ENCODE results near the gene PMM2.

Gene PMM2

GRCh38 chr16:8885674-8886592, 88.3 kb downstream of the PMM2 start:
- DNase-seq (ENCODE audit: low read depth in 1 of 2, low spot score in 1 of 2) = no peak

- no peak for DNase-seq (ENCODE audit: low read depth in 1 of 2, low spot score in 1 of 2)
These were observed 89.2 kb downstream of the PMM2 start for GRCh38 chr16:8886593-8887430.

GRCh38 chr16:8887431-8887765, 89.8 kb downstream of the PMM2 start:
- no peak for DNase-seq (ENCODE audit: low read depth in 1 of 2, low spot score in 1 of 2)

DNA sequence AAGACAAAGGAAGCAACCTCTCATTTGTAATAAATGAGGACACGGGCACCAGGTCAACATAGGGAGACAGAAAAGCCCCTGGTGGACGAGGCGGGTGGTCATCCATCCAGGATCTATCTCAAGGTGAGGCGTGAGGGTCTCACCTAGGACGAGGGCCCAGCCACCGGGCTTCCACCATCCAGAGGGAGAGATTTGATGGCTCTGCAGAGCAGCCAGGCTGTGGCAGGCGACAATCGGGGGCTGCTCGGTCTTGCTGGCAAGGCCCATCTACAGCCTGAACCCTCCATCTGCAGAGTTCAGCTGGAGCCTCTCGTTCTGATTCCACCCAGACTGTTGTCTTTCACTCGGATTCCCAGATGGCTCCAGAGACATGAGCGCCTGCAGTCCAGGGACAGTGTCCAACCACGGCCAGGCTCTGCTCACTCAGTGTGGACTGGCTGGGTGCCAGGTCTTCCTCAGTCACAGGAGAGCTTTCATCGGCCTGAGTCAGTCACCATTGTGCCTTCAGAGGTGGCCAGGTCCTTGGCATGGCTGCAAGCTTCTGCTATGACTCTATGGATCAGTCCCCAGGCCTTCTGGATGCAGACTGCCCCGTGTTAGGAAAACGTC, 90.4 kb downstream of the PMM2 start:
- DNase-seq (ENCODE audit: low read depth in 1 of 2, low spot score in 1 of 2) = no peak

- DNase-seq (ENCODE audit: low read depth in 1 of 2, low spot score in 1 of 2) = no peak
These were observed 91.6 kb downstream of the PMM2 start for GRCh38 chr16:8888951-8889892.

GRCh38 chr16:8889893-8890548, 92.4 kb downstream of the PMM2 start:
- DNase-seq (ENCODE audit: low read depth in 1 of 2, low spot score in 1 of 2) = no peak

- no peak for DNase-seq (ENCODE audit: low read depth in 1 of 2, low spot score in 1 of 2)
These were observed 92.9 kb downstream of the PMM2 start for GRCh38 chr16:8890549-8890921.

DNA sequence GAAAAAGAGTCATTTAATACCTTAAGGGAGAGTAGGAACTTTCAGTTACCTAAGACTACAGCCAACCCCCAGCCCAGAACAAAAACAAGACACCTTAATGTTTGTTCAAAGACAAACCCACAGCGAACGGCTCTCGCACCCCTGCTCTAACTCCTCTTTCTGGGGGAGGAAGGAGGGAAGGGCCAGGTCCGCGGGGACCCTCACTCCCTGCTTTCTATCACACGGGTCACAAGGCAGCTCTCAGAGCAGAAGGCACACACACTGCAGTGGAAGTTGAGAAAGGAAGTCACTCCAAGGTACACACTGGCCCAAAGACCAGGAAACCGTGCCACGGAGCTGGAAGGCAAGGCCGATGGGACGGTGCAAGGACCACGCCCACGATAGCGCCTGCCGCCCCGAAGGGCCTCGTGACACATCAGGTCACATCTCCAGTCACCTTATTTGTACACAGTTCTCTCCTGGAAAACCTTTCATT, 94.5 kb downstream of the PMM2 start:
- no peak for DNase-seq (ENCODE audit: low read depth in 1 of 2, low spot score in 1 of 2)

GRCh38 chr16:8893426-8893825, 95.8 kb downstream of the PMM2 start:
- DNase-seq (ENCODE audit: low read depth in 1 of 2, low spot score in 1 of 2) = no peak

- DNase-seq (ENCODE audit: low read depth in 1 of 2, low spot score in 1 of 2) = no peak
These were observed 96.5 kb downstream of the PMM2 start for GRCh38 chr16:8893976-8894690.

GRCh38 chr16:8894736-8895334, 97.2 kb downstream of the PMM2 start:
- DNase-seq (ENCODE audit: low read depth in 1 of 2, low spot score in 1 of 2) = no peak

- DNase-seq (ENCODE audit: low read depth in 1 of 2, low spot score in 1 of 2) = no peak
These were observed 101.2 kb downstream of the PMM2 start for GRCh38 chr16:8898660-8899318.

Measured in stimulated activated CD4-positive, alpha-beta T cell treated with anti-CD3 and anti-CD28 coated beads, Interleukin-15, amount 100 ng/mL, for 1 hour (primary cell).